Measurements from ENCODE around the gene PADI2.

- TF ChIP-seq CTCF (IDR thresholded peaks at IDR 0.05) (no peak), POLR2A (IDR thresholded peaks at IDR 0.05) (no peak)
Measured at GRCh38 chr1:17045150-17045549, 74.1 kb downstream of the PADI2 start.
